Measurements from ENCODE around the gene RAPGEF4.
"Not testable (repeated sequence)": the region's sequence is repeated elsewhere in the genome, so short reads cannot be mapped to it uniquely, and the experiment has no call there.

RAPGEF4 gene

DNA sequence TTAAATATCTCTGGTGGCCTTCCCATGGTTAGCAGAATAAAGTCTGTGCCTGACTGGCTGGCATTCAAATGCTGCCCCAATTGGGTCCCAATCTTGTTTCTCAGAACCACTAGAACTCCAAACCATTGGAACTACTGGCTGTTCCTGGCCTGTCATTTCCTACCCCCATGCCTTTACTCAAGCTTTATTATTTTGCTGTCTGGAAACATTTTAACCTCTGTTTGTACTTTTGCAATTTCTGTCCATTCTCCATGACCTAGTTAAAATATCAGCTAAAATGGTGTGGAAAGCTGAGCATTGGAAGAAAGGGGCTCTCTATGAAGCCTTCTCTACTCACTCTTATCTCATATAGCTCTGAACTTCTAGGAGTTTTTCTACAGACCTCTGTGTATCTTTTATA, 38.7 kb downstream of the RAPGEF4 start:
- no peak for DNase-seq (ENCODE audit: low read depth)

DNA sequence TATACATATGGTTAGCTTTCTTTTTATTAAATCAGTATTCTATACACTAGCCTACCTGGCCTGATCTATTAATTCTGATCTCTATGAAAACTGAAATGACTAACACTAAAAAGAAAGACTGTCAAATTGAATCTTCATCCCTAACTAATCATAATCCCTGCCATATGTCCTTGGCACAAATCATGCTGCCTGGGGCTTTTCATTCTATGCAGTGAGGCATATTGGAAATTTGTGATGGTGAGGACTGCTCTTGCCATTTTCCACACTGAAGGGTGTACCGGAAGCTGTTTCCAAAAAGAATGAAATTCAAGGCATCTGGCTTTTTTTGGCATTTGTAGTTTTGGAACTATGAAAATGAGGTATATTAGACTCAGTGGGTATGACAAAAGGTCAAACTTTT, 39.7 kb downstream of the RAPGEF4 start:
- no peak for DNase-seq (ENCODE audit: low read depth)

DNA sequence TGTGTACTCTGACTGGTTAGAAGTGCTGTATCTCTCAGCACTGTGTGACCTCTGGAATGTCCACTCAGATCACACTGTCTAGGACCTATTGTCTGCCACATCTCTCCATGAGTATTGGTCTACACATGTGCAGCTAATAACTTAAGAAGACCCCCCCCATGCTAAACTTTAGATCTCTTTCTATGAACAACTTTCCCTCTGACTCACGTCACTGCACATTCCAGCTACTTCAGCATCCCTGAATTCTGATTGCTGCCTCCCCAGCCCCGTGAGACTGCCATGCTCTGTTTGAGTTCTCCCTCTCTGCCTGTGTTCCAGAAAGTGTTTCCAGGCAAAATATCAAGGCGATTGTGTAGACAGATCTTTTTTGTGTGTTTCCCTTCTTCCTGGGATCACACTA, 41.8 kb downstream of the RAPGEF4 start:
- DNase-seq (ENCODE audit: low read depth) = no peak

DNA sequence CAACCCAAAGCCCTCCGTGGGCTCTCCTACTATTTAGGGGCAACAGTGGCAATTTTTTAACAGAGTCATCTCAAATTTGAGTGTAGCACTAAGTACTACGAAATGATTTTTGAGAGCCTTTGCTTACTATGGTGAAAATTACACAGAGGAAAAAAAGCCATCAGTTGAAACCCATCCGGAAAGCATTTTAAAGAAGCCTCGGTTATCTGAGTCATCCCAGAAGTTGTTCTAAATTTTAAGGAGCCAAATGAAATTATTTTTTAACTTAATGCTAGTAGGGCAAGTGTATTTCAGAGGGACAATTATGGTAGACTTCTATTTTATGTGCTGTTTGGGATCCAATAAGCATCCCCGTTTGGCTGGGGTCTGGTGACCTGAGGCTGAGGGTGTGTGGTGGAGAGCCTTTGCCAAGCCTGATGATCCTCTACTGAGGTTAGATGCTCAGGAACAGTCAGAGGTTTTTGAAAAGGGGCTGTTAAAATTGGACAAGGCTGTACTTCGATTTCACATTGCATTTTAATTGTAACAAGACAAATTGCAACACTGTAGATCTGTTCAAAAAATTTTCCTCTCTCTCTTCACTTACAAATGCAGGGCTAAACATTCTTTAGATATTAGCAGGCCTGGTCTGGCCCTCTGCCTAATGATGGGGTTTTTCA, 47.0 kb downstream of the RAPGEF4 start:
- no peak for DNase-seq (ENCODE audit: low read depth)

DNA sequence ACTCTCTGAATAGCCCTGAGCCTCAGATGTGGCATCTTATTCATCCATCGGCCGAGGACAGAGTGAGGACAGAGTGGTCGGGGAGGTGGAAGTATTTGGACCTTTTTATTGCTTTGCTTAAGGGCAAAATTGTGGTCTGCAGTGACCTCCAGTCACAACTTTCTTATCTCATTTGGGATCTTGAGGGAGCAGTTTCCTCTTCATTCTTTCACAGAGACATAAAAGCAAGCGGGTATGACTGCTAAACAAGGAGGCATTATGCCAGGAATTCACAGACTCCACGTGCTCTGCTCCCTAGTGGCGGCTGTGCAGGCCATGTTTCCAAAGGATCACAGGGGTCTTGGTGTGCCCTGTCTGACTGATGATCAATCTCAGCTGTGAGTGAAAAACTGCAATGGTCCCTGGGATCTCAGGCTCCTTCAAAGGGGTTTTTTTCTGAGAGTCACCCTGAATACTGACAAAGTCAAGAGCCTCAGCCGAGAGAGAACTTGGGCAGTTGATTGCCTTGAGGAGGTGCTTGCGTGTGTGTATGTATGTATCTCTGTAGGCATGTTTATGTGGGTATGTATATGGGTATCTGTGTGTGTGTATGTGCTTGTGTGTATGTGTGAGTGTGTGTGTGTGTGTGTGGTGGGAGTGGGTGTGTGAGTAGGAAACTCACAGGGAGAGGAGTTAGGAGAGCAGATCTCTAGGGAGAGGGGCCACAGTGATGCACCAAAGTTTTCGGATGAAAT, 47.7 kb downstream of the RAPGEF4 start:
- no peak for DNase-seq (ENCODE audit: low read depth)

DNA sequence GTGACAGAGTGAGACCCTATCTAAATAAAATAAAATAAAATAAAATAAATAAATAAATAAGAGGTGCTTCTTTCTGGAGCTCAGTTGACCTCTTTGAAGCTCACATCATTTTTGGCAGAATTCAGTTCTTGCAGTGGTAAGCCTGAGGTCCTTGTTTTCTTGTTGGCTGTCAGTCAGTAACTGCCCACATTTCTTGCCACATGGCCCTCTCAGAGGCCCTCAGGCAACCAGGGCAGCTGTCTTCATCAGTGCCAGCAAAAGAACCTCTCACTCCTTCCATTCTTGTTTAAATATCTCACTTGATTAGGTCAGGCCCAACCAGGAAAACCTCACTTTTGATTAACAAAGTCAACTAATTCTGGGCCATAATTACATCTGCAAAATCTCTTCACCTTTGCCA, 53.2 kb downstream of the RAPGEF4 start:
- no peak for DNase-seq (ENCODE audit: low read depth)

DNA sequence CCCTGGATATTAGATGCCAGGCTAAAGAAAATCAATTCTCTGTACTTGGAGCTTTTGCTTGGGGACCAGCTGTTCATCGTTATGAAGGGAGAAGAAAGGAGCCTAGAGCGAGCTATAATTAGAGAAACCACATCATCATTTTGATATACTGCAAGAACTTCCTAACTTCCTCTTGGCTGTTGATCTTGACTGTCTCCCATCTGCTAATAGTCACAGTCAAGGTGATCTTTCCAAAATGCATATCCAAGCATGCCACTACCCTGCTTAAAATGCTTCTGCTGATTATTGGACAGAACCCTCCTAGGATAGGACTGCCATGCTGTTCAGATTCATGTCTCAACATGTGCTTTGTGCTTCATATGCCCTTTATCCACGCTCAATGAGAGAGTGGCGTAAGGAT, 54.8 kb downstream of the RAPGEF4 start:
- no peak for DNase-seq (ENCODE audit: low read depth)

DNA sequence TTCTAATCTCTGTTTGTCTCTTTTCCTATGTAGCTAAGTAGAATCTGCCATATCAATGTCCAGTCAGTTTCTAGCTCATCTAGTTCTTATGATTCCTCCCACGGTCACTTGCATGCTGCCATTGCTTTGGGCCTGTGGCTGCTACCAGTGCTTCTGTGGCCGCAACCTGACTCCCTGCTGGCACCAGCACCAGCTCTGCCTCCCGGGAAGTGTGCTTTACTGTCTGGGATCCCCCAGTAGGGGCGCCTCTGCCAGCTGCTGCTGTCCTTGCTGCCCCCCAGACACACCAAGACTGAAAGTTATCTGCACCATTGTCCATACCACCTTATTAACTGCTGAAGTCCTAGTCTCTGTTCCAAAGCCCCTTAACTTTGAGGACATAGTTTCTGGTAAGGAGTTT, 56.3 kb downstream of the RAPGEF4 start:
- no peak for DNase-seq (ENCODE audit: low read depth)

DNA sequence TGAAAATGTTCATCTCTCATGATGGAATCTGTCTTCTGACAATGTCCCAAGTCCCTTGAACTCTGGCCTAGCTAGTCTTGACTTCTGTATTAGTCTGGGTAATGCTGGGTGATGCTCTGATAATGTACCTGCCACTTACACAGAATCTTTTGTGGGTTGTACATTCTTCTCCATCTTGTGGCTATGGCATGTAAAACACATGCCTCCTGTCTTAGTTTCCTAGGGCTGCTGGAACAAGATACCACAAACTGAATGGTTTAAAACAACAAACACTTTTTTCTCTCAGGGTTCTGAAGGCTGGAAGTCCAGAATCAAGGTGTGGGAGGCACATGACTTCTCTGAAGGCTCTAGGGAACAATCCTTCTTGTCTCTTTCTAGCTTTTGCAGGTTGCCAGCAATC, 57.1 kb downstream of the RAPGEF4 start:
- no peak for DNase-seq (ENCODE audit: low read depth)

DNA sequence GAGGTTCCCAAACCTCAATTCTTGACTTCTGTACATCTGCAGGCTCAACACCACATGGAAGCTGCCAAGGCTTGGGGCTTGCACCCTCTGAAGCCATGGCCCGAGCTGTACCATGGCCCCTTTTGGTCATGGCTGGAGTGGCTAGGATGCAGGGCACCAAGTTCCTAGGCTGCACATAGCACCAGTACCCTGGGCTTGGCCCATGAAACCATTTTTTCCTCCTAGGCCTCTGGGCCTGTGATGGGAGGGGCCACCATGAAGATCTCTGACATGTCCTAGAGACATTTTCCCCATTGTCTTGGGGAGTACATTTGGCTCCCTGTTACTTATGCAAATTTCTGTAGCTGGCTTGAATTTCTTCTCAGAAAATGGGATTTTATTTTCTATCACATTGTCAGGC, 67.7 kb downstream of the RAPGEF4 start:
- DNase-seq (ENCODE audit: low read depth) = not testable (repeated sequence)

DNA sequence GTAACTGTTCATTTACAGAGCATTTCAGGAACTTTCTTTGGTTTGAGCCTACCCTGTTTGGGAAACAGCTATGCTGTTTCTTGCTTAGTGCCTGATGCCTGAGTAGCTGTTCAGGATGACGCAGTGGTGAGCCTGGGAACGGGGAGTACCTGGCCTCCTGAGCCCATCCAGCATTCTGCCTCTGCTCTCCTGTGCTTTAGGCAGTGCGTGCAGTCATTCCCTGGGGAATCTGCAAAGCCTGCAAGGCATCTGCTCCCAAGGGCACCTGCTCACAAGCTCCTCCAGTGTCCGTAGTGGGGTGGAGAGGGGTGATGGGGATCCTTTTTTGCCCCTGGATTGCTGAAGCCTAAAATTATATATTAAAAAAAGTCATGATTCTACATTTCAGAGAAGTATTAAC, 68.8 kb downstream of the RAPGEF4 start:
- no peak for DNase-seq (ENCODE audit: low read depth)

DNA sequence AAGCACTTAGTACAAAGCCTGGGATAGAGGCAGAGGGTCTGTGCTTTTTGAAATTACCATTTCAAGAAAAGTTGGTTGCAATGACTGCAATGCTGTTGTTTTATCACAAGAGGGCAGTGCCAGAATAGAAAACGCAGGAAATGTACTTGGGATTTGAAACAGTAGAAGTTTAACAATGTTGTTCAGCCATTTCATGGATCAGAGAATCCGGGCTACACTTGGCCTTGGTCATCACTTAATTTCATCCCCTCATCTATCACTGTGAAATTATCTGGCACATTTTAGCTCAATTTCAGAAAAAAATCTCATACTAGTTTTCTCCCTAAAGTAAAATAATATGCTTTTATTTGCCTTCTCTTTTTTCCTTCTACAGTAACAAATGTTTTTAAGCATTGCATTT, 70.8 kb downstream of the RAPGEF4 start:
- DNase-seq (ENCODE audit: low read depth) = no peak

DNA sequence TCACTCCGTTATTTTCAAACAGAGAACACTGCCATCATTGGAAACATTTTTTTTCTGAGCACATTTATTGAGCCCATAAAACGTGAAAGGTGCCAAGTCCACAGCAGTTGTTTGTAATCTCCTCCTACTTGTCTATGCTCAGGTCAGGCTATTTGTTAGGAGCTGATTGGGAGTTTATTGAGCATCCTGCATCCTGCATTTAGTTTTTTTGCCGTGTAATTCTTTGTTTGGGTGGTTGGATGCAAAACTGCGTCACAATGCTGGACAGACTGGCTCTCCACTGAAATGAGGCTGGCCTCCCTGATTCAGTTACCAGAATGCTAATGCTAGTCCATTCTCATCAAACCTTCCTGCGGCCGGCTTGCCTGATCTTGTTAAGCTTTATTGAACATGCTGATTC, 71.4 kb downstream of the RAPGEF4 start:
- no peak for DNase-seq (ENCODE audit: low read depth)

DNA sequence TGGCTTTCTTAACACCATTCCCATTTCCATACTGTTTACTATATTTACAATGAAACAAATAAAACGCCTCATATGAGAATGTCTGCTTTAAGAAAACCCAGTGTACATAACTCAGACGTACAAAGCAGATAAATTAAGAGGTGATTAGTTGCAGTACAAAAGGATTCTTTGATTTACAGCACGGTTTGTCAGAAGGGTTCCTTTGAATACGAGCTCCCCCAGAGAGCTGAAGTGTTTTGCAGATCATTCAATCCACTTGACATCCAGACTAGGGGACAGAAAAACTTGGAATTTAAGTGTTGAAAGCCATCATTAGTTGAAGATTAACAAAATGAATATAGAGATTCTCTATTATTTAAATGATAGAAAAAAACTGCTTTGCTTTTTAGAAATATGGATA, 72.5 kb downstream of the RAPGEF4 start:
- DNase-seq (ENCODE audit: low read depth) = no peak

DNA sequence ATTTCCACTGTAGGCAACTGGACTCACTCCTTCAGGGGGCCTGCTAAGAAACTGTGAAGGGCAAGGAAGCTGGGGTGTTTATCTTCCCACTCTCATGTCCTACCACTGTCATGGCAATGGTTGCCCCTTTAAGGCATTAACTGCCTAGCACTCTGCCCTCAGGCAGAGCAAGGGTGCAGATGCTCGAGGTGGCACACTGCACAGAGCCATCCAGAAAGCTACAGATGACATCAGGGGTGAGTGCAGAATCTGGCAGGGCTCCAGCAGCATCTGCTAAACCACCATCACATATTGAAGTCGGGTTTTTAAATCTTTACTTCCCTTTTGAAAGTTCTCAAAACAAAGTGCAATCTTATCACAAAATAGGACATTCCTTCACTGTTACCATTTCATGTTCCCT, 75.4 kb downstream of the RAPGEF4 start:
- no peak for DNase-seq (ENCODE audit: low read depth)

DNA sequence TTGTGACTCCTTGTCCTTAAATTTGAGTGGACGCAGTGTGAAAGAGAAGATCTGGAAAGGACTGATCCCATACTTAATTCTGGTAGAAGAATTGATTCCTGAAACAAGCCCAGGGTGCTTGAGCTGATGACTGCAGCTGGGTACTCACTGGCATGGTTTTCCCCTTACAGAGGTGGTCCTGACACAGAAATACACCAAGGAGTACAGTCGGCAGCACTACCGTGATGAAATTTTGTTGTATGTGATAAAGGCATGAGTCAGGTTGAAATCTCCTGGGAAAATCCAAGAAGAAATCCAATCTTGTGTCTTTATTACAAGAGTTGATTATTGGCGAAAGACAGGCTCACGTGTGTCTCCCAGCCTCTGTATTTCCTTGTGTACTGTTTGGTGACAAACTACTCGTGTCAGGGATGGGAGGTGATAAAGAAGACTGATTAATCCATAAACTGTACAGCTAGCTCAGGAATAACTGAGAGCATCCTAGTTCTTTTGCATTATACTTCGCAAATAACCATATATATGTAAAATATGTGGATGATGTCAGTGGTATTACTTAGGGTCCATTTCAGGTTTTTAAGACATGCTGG, 76.6 kb downstream of the RAPGEF4 start:
- no peak for DNase-seq (ENCODE audit: low read depth)

DNA sequence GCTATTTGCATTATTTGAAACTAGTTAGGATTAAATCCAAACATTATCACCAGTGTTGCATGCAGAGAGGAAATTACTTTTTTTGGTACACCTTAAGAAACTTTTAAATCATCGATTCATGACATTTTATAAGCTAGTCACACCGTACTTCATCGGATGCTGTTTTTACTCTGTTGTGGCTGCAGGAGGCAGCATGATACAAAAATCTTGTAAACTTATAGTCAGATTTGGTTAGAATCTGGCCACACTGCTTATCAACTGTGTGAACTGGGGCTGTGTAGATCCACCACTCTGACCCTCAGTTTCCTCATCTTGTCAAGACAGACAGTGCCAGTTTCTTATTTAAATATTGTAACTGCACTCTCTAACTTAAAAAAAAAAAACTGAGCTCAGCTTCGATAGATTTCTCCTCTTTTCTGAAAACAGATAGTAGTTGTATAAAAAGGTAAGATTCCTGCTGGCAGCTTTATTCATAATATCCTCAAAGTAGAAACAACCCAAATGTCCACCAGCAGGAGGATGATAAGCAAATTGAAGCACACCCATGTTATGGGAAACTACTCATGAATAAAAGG, 77.8 kb downstream of the RAPGEF4 start:
- DNase-seq (ENCODE audit: low read depth) = no peak

DNA sequence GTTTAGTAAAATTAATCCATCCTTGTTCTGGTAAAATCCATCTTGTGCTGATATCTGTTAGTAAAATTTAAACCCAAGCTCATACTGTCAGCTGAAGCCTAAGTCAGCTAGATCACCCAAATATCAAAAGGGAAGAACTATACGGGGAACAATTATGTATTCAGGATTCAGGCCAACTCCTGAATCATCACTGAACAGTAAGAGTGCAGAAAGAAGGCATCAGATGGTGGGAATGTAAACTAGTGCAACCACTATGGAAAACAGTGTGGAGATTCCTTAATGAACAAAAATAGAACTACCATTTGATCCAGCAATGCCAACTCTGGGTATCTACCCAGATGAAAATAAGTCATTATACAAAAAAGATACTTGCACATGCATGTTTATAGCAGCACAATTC, 81.8 kb downstream of the RAPGEF4 start:
- DNase-seq (ENCODE audit: low read depth) = no peak

DNA sequence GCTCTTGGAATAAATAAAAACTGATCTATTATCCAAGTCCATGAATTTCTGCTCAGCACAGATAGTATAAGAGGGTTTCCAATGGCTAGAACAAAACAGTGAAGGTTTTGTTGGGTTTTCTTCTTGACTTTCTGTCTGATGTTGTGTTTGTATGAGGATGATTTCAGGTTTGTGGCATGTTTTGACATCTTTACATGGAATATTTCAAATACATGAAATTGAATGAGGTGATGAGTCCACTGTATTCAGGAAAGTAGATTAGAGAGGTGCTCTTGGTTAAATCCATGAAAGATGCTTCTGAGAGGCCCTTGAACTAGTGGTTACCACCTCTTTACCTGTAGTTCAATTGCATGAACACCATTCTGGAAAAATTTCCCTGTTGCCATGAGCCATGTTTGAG, 84.3 kb downstream of the RAPGEF4 start:
- DNase-seq (ENCODE audit: low read depth) = no peak

DNA sequence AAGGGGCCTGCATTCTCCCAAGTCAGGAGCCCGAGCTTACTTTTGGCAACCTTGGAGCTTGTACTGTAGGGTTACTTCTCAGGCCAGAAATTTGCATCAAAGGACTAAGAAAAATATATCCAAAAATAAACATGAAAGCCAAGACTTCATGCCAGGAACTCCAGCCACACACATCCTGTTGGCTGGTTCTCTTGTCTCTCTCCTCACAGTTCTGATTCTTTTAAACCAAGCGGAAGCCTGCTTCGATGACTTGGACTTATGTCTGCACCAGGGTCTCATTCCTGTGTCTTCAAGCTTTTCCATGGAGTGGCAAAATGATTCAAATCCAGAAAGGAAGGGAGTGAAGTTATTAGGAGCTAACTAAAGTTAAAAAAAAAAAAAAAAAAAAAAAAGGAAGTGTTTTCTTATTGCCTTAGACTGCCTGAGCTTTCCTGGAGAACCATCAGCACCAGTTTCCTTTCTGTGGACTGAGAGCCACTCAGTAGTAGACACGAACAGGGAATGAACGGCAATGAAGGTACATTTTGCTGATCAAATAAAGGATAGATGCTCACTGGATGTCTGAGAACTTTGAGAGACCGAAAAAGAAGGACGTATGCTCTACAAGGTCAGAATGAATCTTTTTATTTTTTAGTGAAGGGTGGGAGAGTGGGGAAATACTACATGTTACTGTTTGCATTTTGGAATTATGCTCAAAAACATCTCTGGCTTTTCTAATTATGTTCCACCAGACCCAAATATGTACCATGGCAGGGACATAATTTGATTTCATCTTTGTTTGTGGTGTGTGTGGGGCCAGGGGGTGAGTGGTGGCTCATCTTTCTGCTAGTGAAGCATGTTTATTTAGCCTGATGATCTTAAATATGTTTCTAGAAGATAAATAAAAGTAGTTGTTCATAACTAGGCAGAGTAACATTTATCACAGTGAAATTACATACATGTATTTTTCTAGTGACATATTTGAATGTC, 86.0 kb downstream of the RAPGEF4 start:
- no peak for DNase-seq (ENCODE audit: low read depth)

DNA sequence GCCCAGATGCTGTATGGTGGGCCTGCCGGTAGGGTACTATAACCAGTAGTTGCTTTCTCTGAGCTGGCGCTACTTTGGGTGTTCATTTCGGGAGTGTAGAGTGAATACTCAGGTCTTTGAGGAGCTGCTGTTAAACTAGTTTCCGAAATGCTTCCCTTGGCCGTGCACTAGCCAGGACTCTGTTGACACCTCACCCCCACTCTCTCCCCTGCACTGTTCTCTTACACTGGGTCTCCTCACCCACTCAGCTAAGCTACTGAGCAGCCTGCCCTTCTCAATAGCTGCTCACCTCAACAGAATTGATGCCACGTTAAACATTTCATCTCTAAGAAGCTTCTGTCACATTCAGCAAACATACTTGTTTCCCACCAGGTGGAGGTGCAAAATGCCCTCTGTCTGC, 86.9 kb downstream of the RAPGEF4 start:
- DNase-seq (ENCODE audit: low read depth) = no peak

DNA sequence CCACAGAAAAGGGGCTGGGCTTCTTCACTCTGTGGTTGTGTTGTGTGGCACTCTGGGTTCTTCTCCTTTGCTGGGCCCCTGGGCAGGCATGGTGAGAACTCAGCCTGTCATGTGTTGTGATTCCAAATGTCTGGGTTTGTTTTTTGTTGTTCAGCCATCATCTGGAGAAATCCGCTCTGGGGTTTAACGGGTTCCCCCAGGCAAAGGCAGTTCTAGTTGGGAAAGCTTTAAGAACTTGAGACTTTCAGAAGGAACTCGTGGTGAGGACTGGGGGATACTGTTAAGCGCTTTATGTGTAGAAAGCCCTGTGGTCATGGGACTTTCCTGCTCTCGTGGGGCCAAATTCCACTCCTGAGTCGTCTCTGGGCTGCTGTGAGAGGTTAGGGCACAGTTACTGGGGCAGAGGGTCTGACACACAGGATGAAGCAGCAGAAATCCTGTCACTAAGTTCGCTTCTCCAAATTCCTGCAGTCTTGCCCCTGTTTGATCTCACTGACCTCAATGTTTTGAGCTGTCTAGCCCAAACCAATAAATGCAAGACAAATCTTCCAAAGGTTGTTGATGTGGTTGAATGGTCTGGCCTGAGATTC, 87.7 kb downstream of the RAPGEF4 start:
- DNase-seq (ENCODE audit: low read depth) = no peak

Data from CMK (cell line).